ENCODE measurements around the gene ENTREP1.
A peak's percentile ranks its signal among the peaks of the same experiment; 100 is the strongest.
"Not testable (repeated sequence)": the region's sequence is repeated elsewhere in the genome, so short reads cannot be mapped to it uniquely, and the experiment has no call there.

ENTREP1 gene

DNA sequence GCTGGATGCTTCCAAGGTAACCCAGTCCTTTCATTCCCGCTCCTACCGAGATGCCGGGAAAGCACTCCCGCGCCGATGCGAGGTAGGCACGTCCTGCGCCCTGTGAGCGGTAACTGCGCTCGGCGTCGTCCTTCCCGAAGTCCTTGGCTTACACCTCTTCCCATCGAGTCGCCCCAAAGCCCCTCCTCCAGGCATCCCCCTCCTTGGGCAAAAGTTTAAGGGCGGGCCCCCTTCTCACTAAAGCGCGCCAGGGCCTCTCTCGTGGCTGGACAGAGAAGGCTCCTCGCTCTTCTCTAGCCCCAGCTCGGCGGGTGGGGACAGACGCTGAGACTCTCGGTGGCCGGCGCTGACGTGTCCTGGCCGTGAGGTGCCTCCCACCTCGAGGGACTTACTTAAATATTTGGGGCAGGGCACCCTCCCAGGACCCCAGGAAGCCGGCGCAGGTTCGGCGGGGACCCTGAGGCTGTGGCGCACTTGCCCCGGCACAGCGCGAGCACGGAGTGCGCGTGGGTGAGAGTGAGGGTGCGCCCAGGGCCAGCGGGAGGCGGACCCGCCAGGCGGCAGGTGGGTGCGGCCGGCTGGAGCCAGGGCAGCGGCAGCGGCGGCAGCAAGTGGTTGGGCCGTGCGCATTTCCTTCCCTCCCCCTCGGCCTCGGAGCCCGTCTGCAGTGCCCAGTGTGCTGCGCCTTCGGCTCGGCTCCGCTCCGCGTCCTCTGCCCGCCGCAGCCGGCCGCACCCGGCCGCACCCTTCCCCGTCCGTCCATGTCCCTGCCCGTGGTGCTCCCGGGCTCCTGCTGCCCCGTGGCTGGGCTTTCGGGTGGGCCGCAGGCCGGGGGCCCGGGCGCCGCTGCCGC is at the start of gene ENTREP1:
Gene ENTREP1 (plus strand): TSS at position 667 of the 853 bp plus-strand sequence. CDS start 95 bp downstream, at position 762.
- no peak for DNase-seq (ENCODE audit: extremely low read depth in 1 of 2, low read depth in 1 of 2)

DNA sequence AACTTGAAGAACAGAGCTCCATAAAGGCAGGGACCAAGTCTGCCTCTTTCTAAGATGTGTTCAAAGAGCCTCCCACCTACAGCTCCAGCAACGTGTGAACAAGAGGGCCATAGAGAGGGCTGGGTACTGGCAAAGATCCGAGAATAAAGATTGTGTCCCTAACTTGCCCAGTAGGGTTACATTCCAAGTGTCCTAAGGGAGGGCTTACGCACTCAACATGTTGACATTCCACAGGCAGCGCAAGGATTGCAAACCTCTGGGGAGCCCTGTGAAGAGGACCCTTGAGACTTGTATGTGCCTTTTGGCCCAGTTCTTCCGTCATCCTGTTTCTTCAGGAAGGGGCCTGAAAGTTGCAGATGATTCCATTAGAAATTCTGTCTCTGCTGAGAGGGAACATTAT is 48.2 kb upstream of the ENTREP1 start:
- DNase-seq (ENCODE audit: extremely low read depth in 1 of 2, low read depth in 1 of 2): no peak

GRCh38 chr9:69279084-69279731 is 45.8 kb upstream of the ENTREP1 start:
- DNase-seq (ENCODE audit: extremely low read depth in 1 of 2, low read depth in 1 of 2): peak; percentile 8 to 18

DNA sequence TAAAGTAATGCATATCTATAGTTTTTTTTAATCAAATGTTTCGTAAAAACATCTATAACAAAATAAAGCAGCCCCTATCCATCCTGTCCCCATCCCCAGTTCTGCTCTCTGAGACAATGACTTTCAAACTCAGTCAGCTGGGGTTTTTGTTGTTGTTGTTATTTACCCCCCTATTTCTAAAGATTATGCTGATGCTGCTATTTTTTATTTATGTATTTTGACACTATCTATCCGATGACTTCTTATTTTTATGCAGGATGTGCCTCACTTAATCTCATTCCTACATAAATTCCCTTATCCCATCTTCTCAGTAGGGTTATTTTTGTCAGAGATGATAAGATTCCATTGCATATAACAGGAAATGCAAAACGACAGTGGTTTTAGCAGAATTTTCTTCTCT is 45.3 kb upstream of the ENTREP1 start:
- no peak for DNase-seq (ENCODE audit: extremely low read depth in 1 of 2, low read depth in 1 of 2)

DNA sequence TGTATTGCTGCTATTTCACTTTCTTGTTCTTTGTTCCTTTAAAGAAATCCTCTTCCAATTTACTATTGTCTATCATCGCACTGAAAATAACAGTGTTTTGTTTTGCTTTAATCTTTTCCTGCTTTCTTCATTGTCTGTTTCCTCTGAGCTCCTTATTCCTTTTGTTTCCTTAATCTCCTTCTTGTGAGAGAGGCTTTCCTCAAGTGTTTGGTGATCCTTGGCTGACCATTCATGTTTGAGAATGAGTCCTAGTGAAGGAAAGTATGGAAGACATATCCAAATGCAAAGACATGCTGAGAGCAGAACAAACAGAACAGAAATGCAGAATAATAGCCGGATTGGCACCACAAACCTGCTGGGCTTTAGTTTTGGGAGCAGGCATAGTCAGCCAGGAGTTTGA is 42.0 kb upstream of the ENTREP1 start:
- no peak for DNase-seq (ENCODE audit: extremely low read depth in 1 of 2, low read depth in 1 of 2)

GRCh38 chr9:69292078-69292477 is 32.9 kb upstream of the ENTREP1 start:
- no peak for DNase-seq (ENCODE audit: extremely low read depth in 1 of 2, low read depth in 1 of 2)

- no peak for DNase-seq (ENCODE audit: extremely low read depth in 1 of 2, low read depth in 1 of 2)
These were observed 31.9 kb upstream of the ENTREP1 start for GRCh38 chr9:69293156-69293555.

DNA sequence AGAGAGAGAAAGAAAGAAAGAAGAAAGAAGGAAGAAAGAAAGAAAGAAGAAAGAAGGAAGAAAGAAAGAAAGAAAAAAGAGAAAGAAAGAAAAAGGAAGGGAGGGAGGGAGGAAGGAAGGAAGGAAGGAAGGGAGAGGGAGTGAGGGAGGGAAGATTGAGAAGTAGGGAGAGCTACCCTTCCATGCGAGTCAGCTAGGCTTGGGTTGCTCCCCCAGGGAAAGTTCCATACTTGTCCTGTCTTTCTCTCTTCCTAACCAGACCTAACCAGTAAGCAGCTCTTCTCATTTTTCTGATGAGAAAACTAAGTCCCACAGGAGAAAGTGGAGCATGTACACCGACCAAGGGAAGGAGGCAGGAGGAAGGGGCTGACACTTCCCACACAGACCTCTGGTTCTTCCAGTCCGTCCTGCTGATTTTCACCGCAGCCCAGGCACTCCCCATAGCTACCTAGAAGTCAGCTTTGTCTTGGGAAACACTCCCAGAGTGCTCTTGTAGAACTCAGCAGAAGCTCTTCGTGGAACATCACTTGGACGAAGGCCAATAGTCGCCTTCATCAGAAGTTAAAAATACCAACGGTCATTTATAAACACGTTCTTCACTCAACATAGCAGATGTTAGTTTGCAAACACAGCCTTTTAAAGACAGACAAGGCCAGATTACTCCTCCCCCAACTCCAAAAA is 29.0 kb upstream of the ENTREP1 start:
- no peak for DNase-seq (ENCODE audit: extremely low read depth in 1 of 2, low read depth in 1 of 2)

DNA sequence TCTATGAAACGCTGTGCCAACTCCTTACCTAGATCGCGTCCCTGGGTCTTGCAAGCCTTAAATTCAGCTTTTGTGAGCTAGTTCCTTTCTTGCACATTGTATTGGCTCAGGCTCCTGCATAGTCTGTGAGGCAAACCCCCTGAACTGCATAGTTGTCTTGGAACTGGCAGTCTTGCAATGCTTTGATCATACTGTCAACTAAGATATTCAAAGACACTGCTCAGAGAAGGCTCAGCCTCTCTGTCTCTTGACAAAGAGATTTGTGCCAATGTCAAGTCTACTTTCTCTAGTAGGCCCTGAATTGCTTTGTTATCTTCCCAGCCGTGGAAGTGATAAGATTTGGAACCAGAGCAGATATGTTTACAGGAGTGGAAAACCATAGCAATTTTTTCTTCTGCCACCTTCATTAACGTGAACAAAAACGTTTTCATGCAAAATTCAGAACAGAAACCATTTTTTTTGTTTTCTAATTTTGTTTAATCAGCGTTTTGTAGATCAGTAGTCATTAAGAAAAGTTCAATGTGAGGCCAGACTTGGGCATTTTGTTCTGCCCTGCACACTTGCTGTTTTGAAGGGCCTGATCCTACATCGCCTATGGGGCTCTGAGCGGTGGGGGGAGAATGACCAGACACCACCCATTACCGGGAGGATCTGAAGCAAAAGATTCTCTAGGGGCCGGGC is 27.6 kb upstream of the ENTREP1 start:
- no peak for DNase-seq (ENCODE audit: extremely low read depth in 1 of 2, low read depth in 1 of 2)

GRCh38 chr9:69299315-69299714 is 25.7 kb upstream of the ENTREP1 start:
- DNase-seq (ENCODE audit: extremely low read depth in 1 of 2, low read depth in 1 of 2): no peak

DNA sequence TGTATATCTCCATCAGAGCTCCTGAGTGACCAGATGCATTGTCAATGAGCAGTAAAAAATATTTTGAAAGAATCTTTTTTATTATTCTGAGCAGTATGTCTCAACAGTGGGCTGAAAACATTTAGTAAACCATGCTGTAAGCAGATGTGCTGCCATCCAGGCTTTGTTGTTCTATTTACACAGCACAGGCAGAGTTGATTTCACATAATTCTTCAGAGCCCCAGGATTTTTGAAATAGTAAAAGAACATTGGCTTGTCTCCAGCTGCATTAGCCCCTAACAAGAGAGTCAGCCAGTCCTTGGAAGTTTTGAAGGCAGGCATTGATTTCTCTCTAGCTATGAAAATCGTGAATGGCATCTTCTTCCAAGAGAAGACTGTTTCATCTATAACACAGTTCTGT is 25.2 kb upstream of the ENTREP1 start:
- DNase-seq (ENCODE audit: extremely low read depth in 1 of 2, low read depth in 1 of 2): no peak

DNA sequence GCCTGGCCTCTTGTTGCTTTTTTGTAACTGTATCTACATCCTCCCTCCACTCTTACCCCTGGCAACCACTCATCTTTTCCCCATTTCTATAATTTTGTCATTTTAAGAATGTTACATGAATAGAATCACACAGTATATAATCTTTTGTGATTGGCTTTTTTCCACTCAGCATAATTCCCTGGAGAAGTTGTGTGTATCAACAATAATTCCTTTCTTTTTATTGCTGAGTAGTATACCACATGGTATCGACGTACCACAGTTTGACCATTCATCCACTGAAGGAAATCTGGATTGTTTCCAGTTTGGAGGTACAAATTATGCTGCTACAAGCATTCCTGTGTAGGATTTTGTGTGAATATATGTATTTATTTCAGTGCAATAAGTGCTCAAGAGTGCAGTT is 21.7 kb upstream of the ENTREP1 start:
- no peak for DNase-seq (ENCODE audit: extremely low read depth in 1 of 2, low read depth in 1 of 2)

GRCh38 chr9:69306895-69307445 is 18.0 kb upstream of the ENTREP1 start:
- not testable (repeated sequence) for DNase-seq (ENCODE audit: extremely low read depth in 1 of 2, low read depth in 1 of 2)

DNA sequence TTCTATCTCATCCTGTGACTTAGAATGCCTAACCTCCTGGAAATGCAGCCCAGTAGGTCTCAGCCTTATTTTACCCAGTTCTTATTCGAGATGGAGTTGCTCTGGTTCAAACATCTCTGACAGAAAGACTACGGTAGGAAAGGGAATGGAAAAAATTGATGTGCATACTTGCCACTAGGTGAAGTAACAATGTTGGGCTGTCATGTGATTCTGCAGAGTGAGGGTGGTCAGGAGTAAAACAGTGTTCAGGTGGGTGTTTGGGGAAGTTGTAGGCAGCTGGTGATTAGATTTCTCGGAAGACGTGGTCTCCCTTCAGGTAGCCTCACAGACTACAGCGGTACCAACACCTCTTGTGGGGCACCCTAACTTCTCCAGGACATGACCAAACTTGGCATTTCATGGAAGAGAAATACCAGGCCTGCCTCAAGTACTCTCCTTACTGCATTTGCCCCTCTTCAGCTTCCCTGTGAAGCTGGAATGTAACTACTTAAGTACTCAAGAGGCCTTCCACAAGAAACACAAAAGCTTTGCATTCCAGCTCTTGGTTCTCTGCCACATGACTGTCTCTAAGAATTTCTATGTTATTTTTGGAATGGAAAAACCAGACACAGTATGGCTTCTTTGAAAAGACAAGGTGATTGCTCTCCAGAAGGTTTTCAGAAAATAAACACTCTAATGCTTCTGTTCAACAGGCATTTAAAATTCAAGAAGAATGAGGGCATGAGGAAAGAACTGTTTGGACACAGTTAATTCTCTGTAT is 17.4 kb upstream of the ENTREP1 start:
- no peak for DNase-seq (ENCODE audit: extremely low read depth in 1 of 2, low read depth in 1 of 2)

DNA sequence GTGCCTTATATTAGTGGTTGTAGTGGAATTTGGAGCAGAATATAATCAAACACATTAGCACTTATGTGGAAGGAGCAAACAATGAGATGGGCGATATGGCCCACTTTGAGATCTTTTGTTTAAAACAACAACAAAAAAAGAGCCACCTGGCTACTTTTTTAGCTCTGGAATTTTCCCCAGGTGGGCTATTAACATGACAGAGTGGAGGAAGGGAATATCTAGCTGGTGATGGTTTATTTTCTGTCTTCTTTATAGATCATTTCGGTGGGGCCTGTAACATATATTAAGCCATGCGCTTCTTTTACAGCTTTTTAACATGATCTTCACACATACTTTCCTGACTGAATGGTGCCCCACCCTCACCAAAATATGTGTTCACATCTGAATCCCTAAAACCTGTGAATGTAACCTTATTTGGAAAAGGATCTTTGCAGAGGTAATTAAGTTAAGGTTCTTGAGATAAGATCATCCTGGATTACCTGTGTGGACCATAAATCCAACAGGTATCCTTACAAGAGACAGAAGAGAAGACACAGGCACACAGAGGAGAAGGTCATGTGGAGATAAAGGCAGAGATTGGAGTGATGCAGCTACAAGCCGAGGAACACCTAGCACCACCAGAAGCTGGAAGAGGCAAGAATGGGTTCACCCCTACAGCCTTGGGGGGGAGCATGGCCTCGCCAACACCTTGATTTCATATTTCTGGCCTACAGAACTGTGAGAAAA is 16.6 kb upstream of the ENTREP1 start:
- DNase-seq (ENCODE audit: extremely low read depth in 1 of 2, low read depth in 1 of 2): no peak

- no peak for DNase-seq (ENCODE audit: extremely low read depth in 1 of 2, low read depth in 1 of 2)
These were observed 11.8 kb upstream of the ENTREP1 start for GRCh38 chr9:69313175-69313574.

GRCh38 chr9:69314547-69314946 is 10.5 kb upstream of the ENTREP1 start:
- DNase-seq (ENCODE audit: extremely low read depth in 1 of 2, low read depth in 1 of 2): no peak

DNA sequence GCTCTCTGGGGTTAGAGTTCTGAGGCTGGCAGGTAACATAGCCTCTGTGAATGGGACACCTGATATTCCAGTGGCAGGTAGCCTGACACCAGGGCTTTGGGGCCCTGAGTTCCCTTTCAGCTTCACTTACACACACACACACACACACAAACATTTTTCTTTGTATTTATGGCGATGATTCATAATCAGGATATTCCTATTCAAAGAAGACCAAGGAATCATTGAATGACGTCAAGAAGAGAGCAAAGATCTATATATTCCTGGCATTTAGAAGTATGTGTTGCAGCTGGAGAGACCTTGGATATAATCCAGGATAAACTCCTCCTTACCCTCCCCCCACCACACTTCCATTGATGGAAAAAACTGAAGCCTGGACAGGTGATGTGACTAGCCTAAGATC is 7.9 kb upstream of the ENTREP1 start:
- DNase-seq (ENCODE audit: extremely low read depth in 1 of 2, low read depth in 1 of 2): no peak

DNA sequence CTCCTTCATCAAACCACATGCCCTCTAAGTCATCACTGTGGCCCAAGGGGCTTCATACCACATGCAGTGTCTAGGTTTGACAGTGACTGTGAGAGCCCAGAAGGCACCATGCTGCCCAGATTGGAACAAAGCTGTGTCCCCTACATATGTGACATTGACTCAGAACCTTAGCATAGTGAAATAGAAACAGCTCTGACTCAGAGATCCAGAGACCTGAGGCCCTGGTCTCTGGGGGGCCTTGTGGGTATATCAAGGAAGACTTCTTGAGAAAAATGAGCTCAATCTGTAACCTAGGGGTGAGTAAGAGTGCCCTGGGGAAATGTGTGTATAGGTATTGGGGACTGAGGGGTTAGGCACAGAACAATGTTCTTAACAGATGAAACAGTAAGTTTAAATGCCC is 7.1 kb upstream of the ENTREP1 start:
- peak; percentile 21 to 51 for DNase-seq (ENCODE audit: extremely low read depth in 1 of 2, low read depth in 1 of 2)
